Vagina (tissue), 2 donors: Measurements from ENCODE around the gene SBNO1. TPM values are rescaled to one million over a fixed set of nuclear protein-coding genes. Genes with fewer than 3 reads are reported as not detected.

ENCODE experiments used
- DNase-seq, 2 donors: peaks; one replicate each; pipeline ENCODE4 v3.0.0-alpha.2; 2017; ENCODE audit errors: extremely low spot score in 2 of 2
- H3K27ac ChIP-seq: fragments of 200-600 bp; sonication (generic); one replicate; pipeline ENCODE4 v1.5.1; 2019
- H3K27me3 ChIP-seq: fragments of 200-600 bp; sonication (generic); one replicate; pipeline ENCODE4 v1.5.1; 2019
- H3K36me3 ChIP-seq, 2 donors: fragments of 200-600 bp; sonication (generic); one replicate each; pipeline ENCODE4 v1.5.1; 2017 to 2019
- H3K4me1 ChIP-seq: fragments of 200-600 bp; sonication (generic); one replicate; pipeline ENCODE4 v1.5.1; 2019
- H3K4me3 ChIP-seq, 2 donors: fragments of 200-600 bp; sonication (generic); 1 replicate in 1 of 2; 2 replicates in 1 of 2; pipeline ENCODE4 v1.5.1; 2016 to 2019
- H3K9me3 ChIP-seq: fragments of 200-600 bp; sonication (generic); one replicate; pipeline ENCODE4 v1.5.1; 2019
- CTCF ChIP-seq, 3 experiments: fragments of 450-650 bp in 2 of 3; fragments of 200-600 bp in 1 of 3; sonication (generic) in 1 of 3; IDR thresholded peaks; one replicate each; pipeline ENCODE4 v1.5.1; 2017 to 2019; ENCODE audit warnings: antibody characterized with exemption in 3 of 3, mild to moderate bottlenecking in 2 of 3, moderate library complexity in 2 of 3
- POLR2A ChIP-seq, 2 donors: fragments of 450-650 bp; IDR thresholded peaks; one replicate each; pipeline ENCODE4 v1.6.1; 2017; ENCODE audit warnings: antibody characterized with exemption in 2 of 2, mild to moderate bottlenecking in 2 of 2, moderate library complexity in 2 of 2
- POLR2AphosphoS5 ChIP-seq, 2 donors: sonication (generic); formaldehyde crosslinking; IDR thresholded peaks; one replicate each; pipeline ENCODE4 v1.9.0; 2017; ENCODE audit warnings: antibody characterized with exemption in 2 of 2, mild to moderate bottlenecking in 2 of 2, low read depth in 1 of 2; ENCODE audit not compliant: insufficient read depth in 1 of 2
- intact Hi-C: fragments of 100-400 bp; cut with DNase I; formaldehyde crosslinking; loops from one replicate; pipeline ENCODE4 v1.15.1; 2023
- total RNA-seq: library from RNA; depleted of rRNA; stranded (reverse); fragments of >200 nt; gene quantifications from one replicate; pipeline ENCODE4 v1.2.3, GENCODE V29; 2016

Gene SBNO1
- total RNA-seq, 1 donor from 2014 or later: 15.0 TPM

- Histone ChIP-seq H3K9me3 (no peaks in the 10 kb centered on the region), H3K27me3 (no peaks in the 10 kb centered on the region), H3K4me1 (peaks cover 87% of the 10 kb centered on the region), H3K4me3 (no peak overlapping the region), H3K36me3 (peaks cover 0 to 48% of the 10 kb centered on the region in 2 donors), H3K27ac (peak overlapping the region; percentile 83)
- TF ChIP-seq POLR2AphosphoS5 (IDR thresholded peaks at IDR 0.05; ENCODE audit: insufficient read depth in 1 of 2, low read depth in 1 of 2): no peak
- TF ChIP-seq POLR2A (IDR thresholded peaks at IDR 0.05): no peak
- TF ChIP-seq CTCF (IDR thresholded peaks at IDR 0.05): no peak
- DNase-seq: no peak
- intact Hi-C loops: no loop called here
These were observed 32.8 kb upstream of the SBNO1 start for GRCh38 chr12:123397400-123397799.

DNA sequence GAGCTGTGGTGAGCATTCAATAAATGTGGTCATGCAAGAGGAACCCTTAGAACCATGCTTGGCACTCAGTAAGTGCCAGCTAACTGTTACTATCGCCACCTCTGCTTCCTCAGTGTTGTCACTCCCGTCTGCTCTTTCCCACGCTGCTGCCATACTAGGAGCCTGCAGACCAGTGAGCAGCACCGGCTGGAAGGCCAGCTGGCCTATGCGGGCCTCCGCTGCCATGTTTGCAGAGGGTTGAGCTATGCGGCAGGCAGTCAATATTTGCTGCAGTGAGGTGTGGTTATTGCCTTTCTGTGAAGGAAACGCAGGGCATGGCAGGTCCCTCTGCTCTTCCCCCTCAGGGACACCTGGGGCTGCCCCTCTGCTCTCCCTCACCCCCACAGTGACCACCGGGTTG is 32.3 kb upstream of the SBNO1 start:
- Histone ChIP-seq H3K36me3 (peaks cover 0 to 48% of the 10 kb centered on the region in 2 donors), H3K27ac (peak overlapping the region; percentile 83), H3K27me3 (no peaks in the 10 kb centered on the region), H3K9me3 (no peaks in the 10 kb centered on the region), H3K4me1 (peaks cover 87% of the 10 kb centered on the region), H3K4me3 (no peak overlapping the region)
- no peak for DNase-seq
- TF ChIP-seq POLR2A (IDR thresholded peaks at IDR 0.05) (no peak), POLR2AphosphoS5 (IDR thresholded peaks at IDR 0.05; ENCODE audit: insufficient read depth in 1 of 2, low read depth in 1 of 2) (no peak), CTCF (IDR thresholded peaks at IDR 0.05) (no peak)
- intact Hi-C loops: no loop called here

GRCh38 chr12:123396543-123396942 is 31.9 kb upstream of the SBNO1 start:
- Histone ChIP-seq H3K27me3 (no peaks in the 10 kb centered on the region), H3K36me3 (peaks cover 0 to 52% of the 10 kb centered on the region in 2 donors), H3K4me1 (peaks cover 87% of the 10 kb centered on the region), H3K9me3 (no peaks in the 10 kb centered on the region), H3K4me3 (no peak overlapping the region), H3K27ac (peak overlapping the region; percentile 83)
- intact Hi-C loops: no loop called here
- no peak for DNase-seq
- TF ChIP-seq CTCF (IDR thresholded peaks at IDR 0.05): no peak
- TF ChIP-seq POLR2AphosphoS5 (IDR thresholded peaks at IDR 0.05; ENCODE audit: insufficient read depth in 1 of 2, low read depth in 1 of 2): no peak
- TF ChIP-seq POLR2A (IDR thresholded peaks at IDR 0.05): no peak

DNA sequence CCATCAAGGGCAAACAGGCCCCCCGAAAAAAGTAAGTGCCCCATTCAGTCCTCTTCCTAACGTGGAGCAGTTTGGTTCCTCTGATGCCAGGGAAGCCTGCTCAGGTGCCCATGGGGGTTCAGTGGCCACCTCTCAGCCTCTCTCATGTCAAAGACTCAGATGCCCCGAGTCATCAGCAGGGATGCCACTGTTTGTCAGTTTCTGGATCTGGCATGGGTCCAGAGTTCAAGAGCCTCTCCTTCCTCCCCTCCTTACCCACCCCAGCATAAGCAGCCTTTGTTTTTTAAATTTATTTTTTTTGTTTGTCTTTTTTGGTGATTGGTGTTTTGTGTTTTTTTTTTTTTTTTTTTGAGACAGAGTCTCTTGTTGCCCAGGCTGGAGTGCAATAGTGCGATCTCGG is 30.6 kb upstream of the SBNO1 start:
- no peaks in the 10 kb centered on the region for H3K27me3 ChIP-seq
- peaks cover 95% of the 10 kb centered on the region for H3K4me1 ChIP-seq
- peak overlapping the region; percentile 71 for H3K27ac ChIP-seq
- no peak for DNase-seq
- H3K9me3 ChIP-seq: no peaks in the 10 kb centered on the region
- no peak for TF ChIP-seq POLR2AphosphoS5 (IDR thresholded peaks at IDR 0.05; ENCODE audit: insufficient read depth in 1 of 2, low read depth in 1 of 2)
- no peak for TF ChIP-seq POLR2A (IDR thresholded peaks at IDR 0.05)
- TF ChIP-seq CTCF (IDR thresholded peaks at IDR 0.05): no peak
- peaks cover 0 to 52% of the 10 kb centered on the region in 2 donors for H3K36me3 ChIP-seq
- H3K4me3 ChIP-seq: no peak overlapping the region
- intact Hi-C loops: no loop called here

GRCh38 chr12:123393747-123394146 is 29.1 kb upstream of the SBNO1 start:
- no peaks in the 10 kb centered on the region for H3K27me3 ChIP-seq
- H3K4me1 ChIP-seq: peaks cover 86% of the 10 kb centered on the region
- intact Hi-C loops: no loop called here
- TF ChIP-seq POLR2AphosphoS5 (IDR thresholded peaks at IDR 0.05; ENCODE audit: insufficient read depth in 1 of 2, low read depth in 1 of 2) (no peak), POLR2A (IDR thresholded peaks at IDR 0.05) (no peak)
- no peak for DNase-seq
- no peak overlapping the region for H3K4me3 ChIP-seq
- H3K36me3 ChIP-seq: peaks cover 0 to 46% of the 10 kb centered on the region in 2 donors
- peak overlapping the region; percentile 71 for H3K27ac ChIP-seq
- no peaks in the 10 kb centered on the region for H3K9me3 ChIP-seq
